Measurements from ENCODE around the gene ARF1.

- TF ChIP-seq EZH2 (IDR thresholded peaks at IDR 0.05; ENCODE audit: borderline replicate concordance, insufficient read depth, low read depth, low read length, poor library complexity, severe bottlenecking) (no peak), CTCF (IDR thresholded peaks at IDR 0.05) (no peak)
Measured at GRCh38 chr1:228091084-228091483, 8.6 kb downstream of the ARF1 start.

Data from B cell (primary cell).